ENCODE measurements around the gene PDCD4.
A peak's percentile ranks its signal among the peaks of the same experiment; 100 is the strongest.
"Not testable (repeated sequence)": the region's sequence is repeated elsewhere in the genome, so short reads cannot be mapped to it uniquely, and the experiment has no call there.

The PDCD4 gene

DNA sequence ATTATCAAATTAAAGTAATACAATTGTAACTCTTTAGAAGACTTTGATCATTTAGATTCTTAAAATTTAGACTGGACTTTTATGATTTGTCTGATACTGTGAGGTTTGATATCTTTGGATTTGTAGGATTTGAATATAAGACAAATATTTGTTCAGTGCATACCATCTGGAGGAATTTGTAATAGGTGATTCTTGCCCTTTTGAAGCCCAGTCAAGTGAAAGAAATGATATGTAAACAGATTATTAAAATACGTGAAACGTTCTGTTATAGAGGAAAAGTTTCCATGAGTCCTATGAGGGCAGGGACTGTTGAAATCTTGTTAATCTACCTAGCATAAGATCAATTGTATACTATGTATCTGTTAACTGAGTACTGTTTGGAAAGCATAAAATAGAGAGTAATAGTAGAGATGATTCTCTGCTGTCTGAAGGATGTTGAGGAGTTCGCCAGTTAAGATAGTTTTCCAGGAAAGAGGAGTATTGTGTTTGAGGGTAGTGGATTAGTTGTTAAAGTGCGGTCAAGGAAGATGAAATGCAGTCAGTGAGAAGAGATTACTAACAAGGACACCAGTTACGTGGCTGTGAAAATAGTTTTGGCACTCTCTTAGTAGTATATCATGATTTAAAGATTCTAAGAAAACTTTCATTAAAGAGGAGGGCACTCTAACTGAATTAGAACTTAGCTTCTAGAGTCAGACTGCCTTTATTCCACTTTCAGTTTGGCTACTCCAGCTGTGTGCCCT, 14.4 kb downstream of the PDCD4 start:
- DNase-seq = no peak

DNA sequence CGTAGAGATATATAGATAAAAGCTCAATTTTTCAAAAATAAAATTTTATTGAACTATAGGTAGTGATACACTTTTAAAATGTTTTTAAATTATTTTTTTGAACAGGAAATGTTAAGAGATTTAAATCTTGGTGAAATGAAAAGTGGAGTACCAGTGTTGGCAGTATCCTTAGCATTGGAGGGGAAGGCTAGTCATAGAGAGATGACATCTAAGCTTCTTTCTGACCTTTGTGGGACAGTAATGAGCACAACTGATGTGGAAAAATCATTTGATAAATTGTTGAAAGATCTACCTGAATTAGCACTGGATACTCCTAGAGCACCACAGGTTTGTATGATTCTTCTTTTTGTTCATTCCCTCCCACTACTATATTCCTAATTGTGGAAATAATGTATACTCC, 15.8 kb downstream of the PDCD4 start:
- DNase-seq = no peak

DNA sequence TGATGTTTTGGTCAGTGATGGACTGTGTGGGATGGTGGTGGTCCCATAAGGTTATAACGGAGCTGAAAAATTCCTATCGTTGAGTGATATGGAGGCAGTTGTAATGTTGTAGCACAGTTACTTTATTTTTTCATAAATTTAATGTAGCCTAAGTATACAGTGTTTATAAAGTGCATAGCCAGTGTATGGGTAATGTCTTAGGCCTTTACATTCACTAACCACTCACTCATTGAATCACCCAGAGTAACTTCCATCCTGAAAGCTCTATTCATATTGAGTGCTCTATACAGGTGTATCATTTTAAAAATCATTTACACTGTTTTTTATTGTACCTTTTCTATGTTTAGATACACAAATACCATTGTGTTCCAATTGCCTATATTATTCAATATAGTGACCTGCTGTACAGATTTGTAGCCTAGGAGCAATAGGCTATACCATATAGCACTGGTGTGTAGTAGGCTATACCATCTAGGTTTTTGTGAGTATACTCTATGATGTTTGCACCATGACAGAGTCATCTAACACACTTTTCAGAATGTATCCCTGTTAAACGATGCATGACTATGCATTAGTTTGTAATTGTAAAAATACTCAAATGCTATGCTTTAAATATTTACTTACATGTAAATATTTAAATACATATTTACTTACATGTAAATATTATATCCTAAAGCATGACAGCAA, 21.0 kb downstream of the PDCD4 start:
- DNase-seq = no peak

DNA sequence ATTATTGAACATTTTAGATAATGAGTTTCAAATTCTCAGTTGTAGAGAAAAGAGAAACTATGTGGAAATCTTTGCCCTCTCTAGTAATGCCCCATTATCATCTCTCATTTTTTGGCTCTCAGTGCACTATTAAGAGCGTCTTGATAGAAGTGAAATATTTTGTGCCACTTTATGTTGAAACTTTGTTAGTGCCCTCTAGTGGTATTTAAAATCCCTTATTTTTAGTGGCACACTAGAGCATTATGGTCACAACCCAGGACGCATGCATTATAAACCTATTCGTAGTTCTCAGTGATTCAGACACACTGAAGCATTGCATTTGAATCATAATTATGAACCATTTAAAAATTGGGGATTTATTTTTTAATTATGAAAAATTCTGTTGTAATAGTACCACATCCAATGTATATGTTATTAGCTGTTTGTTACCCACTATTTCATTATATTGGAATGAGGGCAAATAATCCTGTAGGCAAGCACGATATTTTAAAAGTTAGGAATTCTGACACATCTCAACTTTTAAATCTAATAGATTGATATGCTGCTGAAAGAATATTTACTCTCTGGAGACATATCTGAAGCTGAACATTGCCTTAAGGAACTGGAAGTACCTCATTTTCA, 21.9 kb downstream of the PDCD4 start:
- DNase-seq = peak; percentile 26

DNA sequence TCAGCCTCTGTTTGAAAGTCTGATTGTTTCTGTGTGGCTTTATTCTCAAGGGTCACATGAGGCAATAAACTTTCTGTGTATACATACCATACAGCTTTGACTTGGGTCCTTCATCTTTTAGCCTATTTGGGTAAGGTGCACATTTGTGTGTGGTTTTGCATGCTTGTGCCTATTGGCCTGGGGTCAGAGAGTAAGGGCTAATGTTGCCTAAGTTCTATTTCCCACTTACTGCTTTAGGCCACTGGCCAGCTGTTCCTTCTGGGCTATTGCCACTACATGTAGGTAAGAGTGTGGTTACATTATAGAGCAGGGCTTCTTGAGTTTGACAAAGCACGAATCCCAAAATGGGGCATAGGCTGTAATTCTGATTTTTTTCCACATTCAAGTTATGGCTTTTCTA, 25.5 kb downstream of the PDCD4 start:
- no peak for DNase-seq

DNA sequence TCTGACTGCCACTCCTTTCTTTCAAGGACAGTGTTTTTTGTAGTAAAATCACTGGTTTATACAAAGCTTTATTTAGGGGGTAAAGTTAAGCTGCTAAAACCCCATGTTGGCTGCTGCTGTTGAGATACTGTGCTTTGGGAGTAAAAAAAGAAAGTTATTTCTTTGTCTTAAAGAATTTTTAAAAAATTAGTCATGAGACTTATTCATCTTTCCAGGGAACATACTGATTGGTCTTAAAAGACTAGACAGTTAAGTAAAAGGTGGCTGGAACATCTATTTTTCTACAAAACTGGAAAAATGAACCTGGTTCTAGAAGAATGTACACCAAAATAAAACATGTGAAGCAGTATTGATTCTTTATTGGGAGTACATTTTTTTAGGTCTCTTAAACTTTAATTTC, 26.7 kb downstream of the PDCD4 start:
- DNase-seq = no peak

DNA sequence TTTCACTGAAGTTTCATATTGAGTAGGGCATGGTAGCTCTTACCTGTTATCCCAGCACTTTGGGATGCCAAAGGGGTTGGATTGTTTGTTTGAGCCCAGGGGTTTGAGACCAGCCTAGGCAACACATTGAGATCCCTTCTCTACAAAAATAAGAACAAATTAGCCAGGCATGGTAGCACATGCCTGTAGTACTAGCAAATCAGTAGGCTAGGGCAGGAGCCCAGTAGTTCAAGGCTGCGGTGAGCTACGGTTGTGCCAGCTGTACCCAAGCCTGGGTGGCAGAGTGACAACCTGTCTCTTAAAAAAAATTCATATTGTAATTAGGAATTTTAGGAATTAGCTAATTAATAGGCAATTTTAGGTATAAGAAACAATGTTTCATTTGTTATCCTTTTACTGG, 29.3 kb downstream of the PDCD4 start:
- no peak for DNase-seq

DNA sequence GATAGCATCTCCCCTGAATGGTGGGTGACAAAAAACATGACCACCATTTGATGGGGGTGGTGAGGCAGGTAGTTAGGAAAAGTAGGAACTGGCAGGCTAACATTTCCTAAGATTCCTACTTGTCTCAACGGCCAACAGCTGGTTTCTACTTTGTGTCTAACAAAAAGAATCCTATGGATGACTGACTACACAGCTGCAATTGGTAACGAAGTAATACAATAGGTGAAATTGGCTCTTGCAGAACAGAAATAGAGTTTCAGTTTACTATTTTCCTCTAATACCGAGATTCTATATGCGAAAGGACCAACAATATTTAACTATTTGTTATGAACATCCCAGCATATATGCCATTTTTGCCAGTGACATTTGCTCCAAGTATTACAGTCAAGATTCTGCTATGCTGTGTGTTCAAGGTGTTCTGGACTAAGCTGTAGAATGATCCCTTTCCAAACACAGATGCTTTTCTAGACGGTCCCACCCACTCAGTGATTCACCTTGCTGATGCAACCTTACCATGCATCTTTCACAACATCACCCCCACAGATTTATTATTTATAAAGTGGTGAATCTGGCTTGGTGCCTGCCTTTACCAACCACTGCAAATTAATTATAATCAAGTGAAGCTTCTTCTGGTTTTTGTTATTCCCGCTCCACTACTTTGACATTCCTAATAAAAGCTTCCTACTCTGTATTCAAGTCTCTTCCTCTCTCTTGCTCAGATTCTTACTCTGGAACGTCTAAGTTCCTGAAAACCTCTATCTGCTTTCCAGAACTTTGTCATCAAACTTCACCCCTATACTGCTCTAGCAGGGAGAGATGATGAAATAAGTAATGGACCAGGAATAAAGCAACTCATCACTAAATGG, 30.5 kb downstream of the PDCD4 start:
- DNase-seq = no peak

DNA sequence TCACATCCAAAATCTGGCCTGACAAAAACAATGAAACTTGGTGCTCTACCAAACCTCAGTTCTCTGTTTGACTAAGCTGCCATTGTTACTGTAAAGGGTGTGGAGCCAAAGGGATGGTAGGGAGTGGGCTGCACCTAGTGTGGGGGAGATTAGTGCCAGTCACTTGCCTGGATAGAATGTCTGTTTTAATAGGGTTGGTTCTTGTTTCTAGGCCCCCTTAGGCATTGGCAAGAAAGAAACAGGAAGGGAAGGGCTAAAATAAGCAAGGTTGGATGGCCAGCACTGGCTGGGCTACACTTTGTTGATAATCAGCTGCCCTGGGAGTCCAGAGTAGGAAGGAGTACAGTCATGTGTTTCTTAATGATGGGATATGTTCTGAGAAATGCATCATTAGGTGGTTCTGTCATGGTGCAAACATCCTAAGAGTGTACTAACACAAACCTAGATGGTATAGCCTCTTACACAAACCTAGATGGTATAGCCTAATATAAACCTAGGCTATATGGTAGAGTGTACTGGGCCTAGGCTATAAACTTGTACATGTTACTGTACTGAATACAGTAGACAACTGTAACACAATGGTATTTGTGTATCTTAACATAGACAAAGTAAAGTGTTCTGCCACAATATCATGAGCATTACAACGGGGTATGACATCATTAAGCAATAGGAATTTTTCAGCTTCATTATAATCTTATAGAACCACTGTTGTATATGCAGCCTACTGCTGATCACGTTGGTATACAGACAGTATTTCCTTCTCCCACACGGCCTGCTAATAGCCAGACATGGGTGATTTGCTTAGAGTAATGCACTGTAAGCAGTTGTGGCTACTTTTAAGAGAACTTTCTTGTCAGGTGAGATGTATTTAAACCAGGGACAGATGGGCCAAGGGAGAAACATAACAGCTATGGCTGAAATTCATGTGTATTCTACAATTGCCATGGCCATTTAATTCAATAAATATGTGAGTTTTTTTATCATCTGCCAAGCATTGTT, 31.9 kb downstream of the PDCD4 start:
- no peak for DNase-seq

DNA sequence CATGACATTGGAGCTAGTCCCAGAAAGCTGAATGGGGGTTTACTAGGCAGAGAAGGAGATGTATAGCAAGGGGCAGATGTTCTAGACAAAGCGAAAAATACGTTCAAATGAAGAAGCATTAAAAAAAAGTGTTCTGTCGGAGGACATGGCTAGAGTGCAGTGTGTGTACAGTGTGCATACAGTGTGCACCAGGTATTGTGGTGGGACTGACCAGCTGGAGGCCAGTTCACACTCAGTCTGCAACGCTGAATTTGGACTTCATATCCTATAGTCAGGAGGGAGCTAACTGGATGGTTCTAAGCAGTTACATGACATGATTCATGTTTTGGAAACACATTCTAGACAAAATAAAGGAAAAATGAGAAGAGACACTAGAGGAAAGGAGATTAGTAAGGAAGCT, 38.4 kb downstream of the PDCD4 start:
- DNase-seq = no peak

DNA sequence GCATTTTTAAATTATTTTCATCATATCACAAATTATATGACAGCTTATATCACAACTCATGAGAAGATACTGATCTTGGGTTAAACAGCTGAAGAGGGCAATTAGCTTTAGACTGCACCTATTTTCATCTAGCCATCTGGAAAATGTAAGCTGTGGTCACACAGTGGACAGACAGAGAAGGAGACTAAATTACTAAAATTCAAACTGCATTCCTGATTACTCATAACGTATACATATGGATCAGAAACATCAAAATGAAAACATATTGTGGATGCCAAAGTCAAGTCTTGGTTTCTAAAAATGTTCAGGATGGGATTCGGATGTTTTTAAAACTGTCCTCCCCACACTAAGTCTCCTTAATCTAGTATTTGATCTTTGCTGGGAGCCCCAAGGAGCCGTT, 40.6 kb downstream of the PDCD4 start:
- DNase-seq = no peak

DNA sequence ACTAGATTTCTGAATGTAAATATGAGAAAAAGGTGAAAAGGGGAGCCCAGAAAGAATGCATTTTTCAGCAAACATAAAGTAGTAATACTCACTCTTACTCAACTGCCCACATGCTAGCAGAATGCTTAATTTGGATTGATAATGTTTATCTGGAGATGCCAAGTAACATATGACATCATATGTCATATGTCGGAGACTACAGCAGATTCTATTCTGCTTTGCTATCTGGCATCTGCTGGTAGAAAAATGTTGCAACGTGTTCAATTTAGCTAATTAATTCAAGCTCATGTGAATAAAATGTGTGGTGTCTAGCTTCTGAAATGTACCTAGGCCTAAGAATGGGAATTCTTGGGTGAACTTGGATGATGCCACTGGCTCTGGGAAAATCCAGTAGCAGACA, 42.7 kb downstream of the PDCD4 start:
- no peak for DNase-seq

DNA sequence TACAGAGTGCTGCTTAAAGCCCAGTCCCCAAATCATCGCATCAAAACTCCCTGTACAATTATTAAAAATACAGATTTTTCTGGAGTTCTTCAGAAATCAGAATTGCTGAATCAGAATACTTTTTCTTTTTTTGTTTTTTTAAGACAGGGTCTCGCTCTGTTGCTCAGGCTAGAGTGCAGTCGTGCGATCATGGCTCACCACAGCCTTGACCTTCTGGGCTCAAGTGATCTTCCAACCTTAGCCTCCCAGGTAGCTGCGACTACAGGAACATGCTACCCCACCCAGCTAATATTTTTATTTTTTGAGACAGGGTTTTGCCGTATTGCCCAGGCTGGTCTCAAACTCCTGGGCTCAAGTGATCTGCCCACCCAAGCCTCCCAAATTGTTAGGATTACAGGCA, 43.3 kb downstream of the PDCD4 start:
- DNase-seq = no peak

DNA sequence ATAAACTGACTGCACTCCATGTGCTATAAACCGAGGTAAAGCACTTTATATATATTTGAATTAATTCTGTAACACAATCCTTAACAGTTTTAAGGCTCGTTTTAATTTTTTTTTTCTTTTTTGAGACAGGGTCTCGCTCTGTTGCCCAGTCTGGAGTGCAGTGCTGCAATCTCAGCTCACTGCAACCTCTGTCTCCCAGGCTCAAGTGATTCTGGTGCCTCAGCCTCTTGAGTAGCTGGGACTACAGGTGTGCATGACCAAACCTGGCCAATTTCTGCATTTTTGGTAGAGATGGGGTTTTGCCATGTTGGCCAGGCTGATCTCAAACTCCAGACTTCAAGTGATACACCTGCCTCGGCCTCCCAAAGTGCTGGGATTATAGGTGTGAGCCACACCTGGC, 43.9 kb downstream of the PDCD4 start:
- not testable (repeated sequence) for DNase-seq

DNA sequence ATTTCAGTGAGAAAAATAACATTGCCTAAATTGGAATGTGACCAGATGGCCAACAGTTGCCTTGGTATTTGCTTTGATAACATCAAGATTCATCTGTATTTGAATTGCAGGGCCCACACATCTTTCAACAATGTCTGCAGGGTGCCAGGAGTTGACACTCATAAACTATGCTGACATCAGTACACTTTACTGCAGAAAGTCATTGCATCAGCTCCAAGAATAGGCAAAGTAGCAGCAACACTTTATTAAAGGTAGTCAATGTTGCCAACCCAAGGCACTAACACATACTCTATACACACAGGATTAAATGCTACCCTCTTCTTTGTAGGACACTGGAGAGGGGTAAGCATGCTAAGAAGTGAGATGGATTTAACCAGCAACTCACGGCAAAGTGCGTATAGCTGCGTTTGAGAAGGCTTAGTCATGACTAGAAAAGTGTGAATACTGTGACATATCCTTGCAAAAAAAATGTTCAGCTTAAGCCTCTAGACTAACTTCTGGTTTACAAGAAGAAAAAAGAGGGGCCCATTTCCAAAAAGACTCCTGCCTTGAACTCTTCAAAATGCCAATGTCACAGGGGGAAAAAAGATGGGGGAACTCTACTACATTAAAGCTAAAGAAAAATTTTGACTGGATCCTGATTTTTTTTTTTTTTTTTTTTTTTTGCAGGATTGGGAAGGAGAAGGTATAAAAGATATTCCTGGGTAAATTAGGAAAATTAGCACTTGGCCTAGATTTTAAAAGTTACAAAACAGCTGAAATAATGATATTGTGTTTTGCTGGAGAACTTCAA, 45.0 kb downstream of the PDCD4 start:
- DNase-seq = no peak

DNA sequence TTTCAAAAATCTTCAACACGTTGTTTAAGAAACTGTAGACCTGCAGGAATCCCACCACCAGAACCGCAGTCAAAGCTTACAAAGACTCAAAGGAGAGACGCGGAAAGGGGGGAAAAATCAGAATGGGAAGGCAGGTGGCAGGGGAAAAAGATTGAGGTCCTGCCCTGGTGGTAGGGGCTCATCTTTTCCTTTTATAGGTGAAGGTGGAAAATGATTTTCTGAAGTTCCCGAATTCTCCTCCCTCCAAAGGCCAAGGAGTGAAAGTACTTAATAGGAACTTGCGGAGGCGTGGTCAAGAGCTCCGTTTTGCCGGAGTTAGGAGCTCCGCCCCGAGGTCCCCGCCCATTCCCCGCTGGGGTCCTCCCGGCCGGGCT, 46.5 kb downstream of the PDCD4 start:
- DNase-seq = no peak

DNA sequence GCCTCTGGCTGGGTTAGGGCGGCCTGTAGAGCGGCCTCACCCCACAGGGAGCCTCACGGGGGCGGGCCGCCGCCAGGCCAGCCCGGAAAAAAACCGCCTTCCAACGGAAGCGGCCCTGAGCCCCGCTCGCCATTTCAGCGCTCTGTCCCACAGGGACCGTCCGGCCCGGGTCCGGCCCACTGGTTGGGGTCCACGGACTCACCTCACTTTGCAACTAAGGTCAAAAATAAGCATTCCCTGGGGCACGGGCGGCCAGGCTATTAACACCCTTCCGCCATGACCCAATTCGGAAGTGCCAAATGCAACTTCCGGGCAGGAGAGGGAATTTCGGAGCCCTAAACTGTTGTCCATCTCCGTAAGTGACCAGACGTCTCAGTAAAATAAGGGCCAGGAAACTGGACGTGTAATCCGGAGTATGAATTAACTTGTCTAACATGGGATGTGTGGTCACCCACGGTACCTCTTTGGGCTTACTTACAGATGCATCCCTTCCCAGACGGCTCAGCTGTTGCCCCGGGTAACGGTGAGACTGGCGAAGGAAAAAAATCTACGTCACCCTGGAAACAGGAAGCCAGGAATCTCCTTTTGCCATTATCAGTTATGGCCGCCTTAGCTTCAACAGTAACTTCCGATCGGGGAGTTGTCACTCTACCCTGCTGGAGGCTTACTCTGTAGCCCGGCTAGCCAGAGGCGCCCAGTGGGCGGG, 47.1 kb downstream of the PDCD4 start, which contains the start of gene BBIP1:
TSS of gene BBIP1 (minus strand) at position 538 of the 706 bp plus-strand sequence. CDS start 1,023 bp downstream, outside the sequence.
- DNase-seq = peak; percentile 98

DNA sequence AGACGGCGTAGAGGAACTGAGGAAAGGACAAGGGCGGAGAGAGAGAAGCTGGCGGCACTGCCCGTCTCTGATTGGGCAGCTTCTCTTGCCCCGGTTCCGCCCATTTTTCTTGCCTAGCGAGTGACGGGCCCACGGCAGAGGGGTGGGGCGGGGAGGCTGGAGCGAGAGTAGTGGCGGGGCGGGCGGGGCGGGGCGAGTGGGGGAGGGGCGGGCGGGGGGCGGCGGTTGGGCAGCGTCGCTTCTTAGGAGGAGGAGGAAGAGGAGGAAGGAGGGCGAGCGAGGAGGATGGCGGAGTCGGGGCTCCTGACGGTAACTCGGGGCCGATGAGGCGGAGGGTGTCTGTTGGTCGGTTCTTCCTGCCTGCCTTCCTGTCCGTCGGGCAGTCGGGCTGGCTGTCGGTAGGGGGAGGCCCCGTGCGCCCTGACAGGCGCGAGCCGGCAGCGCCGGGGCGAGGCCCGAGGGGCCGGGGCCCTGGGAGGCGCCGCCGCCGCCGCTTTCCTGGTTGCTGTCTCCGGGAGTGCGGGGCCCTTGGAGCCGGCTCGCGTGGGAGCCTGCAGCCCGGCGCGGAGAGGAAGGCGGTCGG, 47.7 kb downstream of the PDCD4 start, which contains the start of gene SHOC2:
TSS of gene SHOC2 (plus strand) at position 256 of the 583 bp plus-strand sequence. CDS start 44,755 bp downstream, outside the sequence.
- no peak for DNase-seq

DNA sequence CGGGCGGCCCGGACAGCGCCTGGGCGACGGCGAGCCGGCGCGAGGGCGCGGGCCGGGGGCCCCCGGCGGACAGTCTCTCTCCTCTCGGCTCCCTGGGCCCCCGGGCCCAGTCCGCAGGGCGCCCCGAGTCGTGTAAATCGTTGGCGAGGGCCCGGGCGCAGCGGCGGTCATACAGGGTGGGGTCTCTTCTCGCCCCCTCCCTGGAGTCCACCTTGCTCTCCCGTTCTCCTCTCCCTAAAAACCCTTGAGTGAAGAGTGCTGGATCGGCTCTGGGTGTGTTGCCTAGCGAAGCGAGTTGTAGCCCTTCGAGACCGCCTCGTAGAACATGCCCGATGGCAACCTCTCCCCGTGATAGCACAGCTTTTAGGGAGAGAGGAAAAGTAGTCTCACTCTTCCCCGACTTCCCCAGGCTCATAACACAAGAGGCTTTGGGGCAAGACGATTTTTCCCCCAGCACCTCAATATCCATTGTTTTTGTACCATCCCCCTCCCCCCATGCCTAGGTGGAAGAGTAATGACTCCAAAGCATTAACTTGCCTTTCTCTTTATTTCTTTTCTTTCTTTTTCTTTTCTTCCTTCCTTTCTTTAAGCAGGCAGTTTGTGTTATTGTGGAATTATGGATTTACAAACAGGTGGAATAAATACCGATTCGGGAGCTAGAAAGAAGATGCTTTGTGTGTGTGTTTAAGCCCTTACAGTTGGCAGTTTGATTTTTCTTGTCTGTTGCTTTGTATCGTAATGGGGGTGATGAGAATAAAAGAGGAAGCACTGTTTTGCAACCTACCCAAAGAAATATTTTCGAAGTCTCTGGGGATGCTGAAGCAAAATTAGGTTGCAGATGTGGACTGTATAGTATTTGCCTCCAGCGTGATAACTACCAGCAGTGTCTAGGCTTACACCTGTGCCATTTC, 48.5 kb downstream of the PDCD4 start:
- DNase-seq = peak; percentile 87
